Measurements from ENCODE around the gene CHAF1B. TPM values are rescaled to one million over a fixed set of nuclear protein-coding genes. Genes with fewer than 3 reads are reported as not detected.

CHAF1B gene
- total and polyA plus RNA-seq, 9 of the 15 experiments (the other 6 are each of a cell fraction or from before 2014, with no cell fraction given), result 7.5 to 36.8 (median 21.0) TPM

GRCh38 chr21:36429947-36430546 lies 44.9 kb downstream of the CHAF1B start (continued):
- TF ChIP-seq ZNF224 (CRISPR knock-in tag; IDR thresholded peaks at IDR 0.05), result no peak
- TF ChIP-seq LEF1 (IDR thresholded peaks at IDR 0.05), result peak; percentile 95
- no peak for TF ChIP-seq SRSF3 (IDR thresholded peaks at IDR 0.05; ENCODE audit: insufficient read depth, low read length)
- TF ChIP-seq ZNF23 (CRISPR knock-in tag; IDR thresholded peaks at IDR 0.05), result no peak
- no peak for TF ChIP-seq CCAR2 (IDR thresholded peaks at IDR 0.05; ENCODE audit: low read depth, low read length)
- TF ChIP-seq EHMT2 (IDR thresholded peaks at IDR 0.05), result no peak
- TF ChIP-seq BCLAF1 (IDR thresholded peaks at IDR 0.05; ENCODE audit: borderline replicate concordance in 1 of 2, control insufficient read depth in 1 of 2, low read depth in 2 of 2, low read length in 1 of 2), result peak in 1 of 2 experiments; percentile 90; a peak in 2 of 4 replicates
- TF ChIP-seq KHSRP (IDR thresholded peaks at IDR 0.05), result no peak
- TF ChIP-seq HDAC1 (IDR thresholded peaks at IDR 0.05), result peak; percentile 87 to 100
- no peak for TF ChIP-seq ELF2 (CRISPR knock-in tag; IDR thresholded peaks at IDR 0.05)
- 0 out of 2 replicates have a peak, but pooled peaks have one; percentile 60 for TF ChIP-seq GATAD2A (IDR thresholded peaks at IDR 0.05)
- no peak for TF ChIP-seq EWSR1 (IDR thresholded peaks at IDR 0.05; ENCODE audit: borderline replicate concordance, low read depth, partially characterized antibody)
- peak; percentile 99 for TF ChIP-seq TCF3 (CRISPR knock-in tag; IDR thresholded peaks at IDR 0.05)
- no peak for TF ChIP-seq LARP7 (IDR thresholded peaks at IDR 0.05)
- no peak for TF ChIP-seq FOXA3 (CRISPR knock-in tag; conservative IDR thresholded peaks at IDR 0.05 in 1 of 2, IDR thresholded peaks at IDR 0.05 in 1 of 2)
- no peak for TF ChIP-seq BCL6 (CRISPR knock-in tag; IDR thresholded peaks at IDR 0.05)
- TF ChIP-seq ZNF282 (CRISPR knock-in tag; IDR thresholded peaks at IDR 0.05), result no peak
- TF ChIP-seq CREM (IDR thresholded peaks at IDR 0.05; ENCODE audit: low read depth), result peak; percentile 87
- no peak for TF ChIP-seq CHD4 (IDR thresholded peaks at IDR 0.05; ENCODE audit: insufficient read depth, insufficient replicate concordance, low read depth, low read length, poor library complexity, severe bottlenecking)
- TF ChIP-seq SAFB2 (IDR thresholded peaks at IDR 0.05; ENCODE audit: borderline replicate concordance, low read depth, low read length, severe bottlenecking), result no peak
- peak; percentile 75 for TF ChIP-seq USF1 (CRISPR knock-in tag; IDR thresholded peaks at IDR 0.05)
- TF ChIP-seq ZBTB17 (CRISPR knock-in tag; IDR thresholded peaks at IDR 0.05), result 0 out of 2 replicates have a peak, but pooled peaks have one; percentile 45
- TF ChIP-seq CGGBP1 (CRISPR knock-in tag; IDR thresholded peaks at IDR 0.05), result no peak
- TF ChIP-seq IRF9 (tag; IDR thresholded peaks at IDR 0.05), result no peak
